NCI-H526 treated with DMSO at 0.1 percent for 48 hours (cell line): ENCODE data around the gene DUSP10.

ENCODE experiments used
- DNase-seq: peaks from one replicate; lab custom pipeline; 2025; lab: John Stamatoyannopoulos, UW

DUSP10 gene

GRCh38 chr1:221741703-221742554 is at the start of gene DUSP10:
Gene DUSP10, minus strand, starts transcription at chr1:221742089. Its CDS starts 2,345 bp downstream, at chr1:221739744.
- DNase-seq, result peak; percentile 95

GRCh38 chr1:221788466-221788865 is 46.6 kb upstream of the DUSP10 start:
- DNase-seq, result no peak

GRCh38 chr1:221786647-221787046 is 44.8 kb upstream of the DUSP10 start:
- no peak for DNase-seq

- DNase-seq, result no peak
Observed at GRCh38 chr1:221783936-221784335, 42.0 kb upstream of the DUSP10 start.

- DNase-seq, result no peak
Observed at GRCh38 chr1:221783437-221783836, 41.5 kb upstream of the DUSP10 start.

- DNase-seq, result no peak
Observed at GRCh38 chr1:221782970-221783369, 41.1 kb upstream of the DUSP10 start.

GRCh38 chr1:221782477-221782876 is 40.6 kb upstream of the DUSP10 start:
- DNase-seq, result no peak

GRCh38 chr1:221781102-221781755 is 39.3 kb upstream of the DUSP10 start:
- DNase-seq, result no peak

- DNase-seq, result no peak
Observed at GRCh38 chr1:221780175-221780574, 38.3 kb upstream of the DUSP10 start.

GRCh38 chr1:221779771-221780170 is 37.9 kb upstream of the DUSP10 start:
- no peak for DNase-seq

GRCh38 chr1:221778535-221779142 is 36.8 kb upstream of the DUSP10 start:
- DNase-seq, result no peak

GRCh38 chr1:221778125-221778524 is 36.2 kb upstream of the DUSP10 start:
- DNase-seq, result no peak

GRCh38 chr1:221777431-221778072 is 35.7 kb upstream of the DUSP10 start:
- DNase-seq, result no peak

- DNase-seq, result no peak
Observed at GRCh38 chr1:221776495-221777301, 34.8 kb upstream of the DUSP10 start.

- no peak for DNase-seq
Observed at GRCh38 chr1:221775206-221775605, 33.3 kb upstream of the DUSP10 start.

- no peak for DNase-seq
Observed at GRCh38 chr1:221774054-221774842, 32.4 kb upstream of the DUSP10 start.

GRCh38 chr1:221773383-221773782 is 31.5 kb upstream of the DUSP10 start:
- no peak for DNase-seq

- DNase-seq, result no peak
Observed at GRCh38 chr1:221772117-221772516, 30.2 kb upstream of the DUSP10 start.

- no peak for DNase-seq
Observed at GRCh38 chr1:221768444-221769066, 26.7 kb upstream of the DUSP10 start.

GRCh38 chr1:221766210-221766609 is 24.3 kb upstream of the DUSP10 start:
- DNase-seq, result no peak
